HUES6 (cell line): ENCODE measurements around the gene FMNL2.
"Not testable (repeated sequence)": the region's sequence is repeated elsewhere in the genome, so short reads cannot be mapped to it uniquely, and the experiment has no call there.

Source experiments
- H3K27ac ChIP-seq: 2 replicates; pipeline ENCODE4 v1.7.0; 2013; ENCODE audit warnings: low read depth, mild to moderate bottlenecking, low read length, inconsistent platforms
- H3K27me3 ChIP-seq: 2 replicates; pipeline ENCODE4 v1.6.1; 2013; ENCODE audit warnings: low read length; ENCODE audit not compliant: control insufficient read depth, insufficient read depth
- H3K36me3 ChIP-seq: 2 replicates; pipeline ENCODE4 v1.6.1; 2013; ENCODE audit warnings: low read length; ENCODE audit not compliant: control insufficient read depth, insufficient read depth
- H3K4me1 ChIP-seq: 2 replicates; pipeline ENCODE4 v1.6.1; 2013; ENCODE audit warnings: low read length; ENCODE audit not compliant: control insufficient read depth, insufficient read depth
- H3K4me3 ChIP-seq: 2 replicates; pipeline ENCODE4 v1.5.1; 2013; ENCODE audit warnings: low read depth, low read length
- H3K9ac ChIP-seq: one replicate; pipeline ENCODE4 v1.6.1; 2013; ENCODE audit warnings: mild to moderate bottlenecking, low read length
- H3K9me3 ChIP-seq: 2 replicates; pipeline ENCODE4 v1.6.1; 2013; ENCODE audit warnings: low read depth, low read length; ENCODE audit not compliant: control insufficient read depth, insufficient read depth

FMNL2 gene

GRCh38 chr2:152474523-152474922 is 139.5 kb downstream of the FMNL2 start:
- H3K4me3 ChIP-seq, H3K9me3 ChIP-seq, H3K27ac ChIP-seq, H3K27me3 ChIP-seq, H3K36me3 ChIP-seq, H3K9ac ChIP-seq: not testable (repeated sequence)
- peaks cover 27% of the 10 kb centered on the region for H3K4me1 ChIP-seq

DNA sequence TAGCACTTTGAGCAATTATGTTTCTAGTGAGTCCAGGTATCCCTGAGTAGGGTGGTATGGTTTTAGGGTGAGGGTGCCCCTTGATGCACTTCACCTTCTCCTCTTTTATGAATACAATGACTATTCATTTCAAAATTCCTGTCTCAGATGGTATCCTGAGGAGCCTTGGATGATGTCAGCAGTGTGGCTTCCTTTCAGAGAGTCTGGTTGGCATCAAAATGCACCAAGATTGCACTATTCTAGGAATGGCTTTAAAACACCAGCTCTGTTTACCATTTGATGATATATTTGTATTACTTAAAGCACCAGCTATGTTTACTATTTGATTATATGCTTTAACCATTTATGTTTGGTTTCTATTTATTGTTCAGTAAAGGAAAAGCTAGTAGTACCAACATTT is 141.0 kb downstream of the FMNL2 start:
- Histone ChIP-seq H3K27me3 (no peaks in the 10 kb centered on the region), H3K4me3 (no peak overlapping the region), H3K27ac (no peak overlapping the region), H3K9ac (no peak overlapping the region), H3K9me3 (no peaks in the 10 kb centered on the region), H3K4me1 (peaks cover 19% of the 10 kb centered on the region), H3K36me3 (no peaks in the 10 kb centered on the region)

DNA sequence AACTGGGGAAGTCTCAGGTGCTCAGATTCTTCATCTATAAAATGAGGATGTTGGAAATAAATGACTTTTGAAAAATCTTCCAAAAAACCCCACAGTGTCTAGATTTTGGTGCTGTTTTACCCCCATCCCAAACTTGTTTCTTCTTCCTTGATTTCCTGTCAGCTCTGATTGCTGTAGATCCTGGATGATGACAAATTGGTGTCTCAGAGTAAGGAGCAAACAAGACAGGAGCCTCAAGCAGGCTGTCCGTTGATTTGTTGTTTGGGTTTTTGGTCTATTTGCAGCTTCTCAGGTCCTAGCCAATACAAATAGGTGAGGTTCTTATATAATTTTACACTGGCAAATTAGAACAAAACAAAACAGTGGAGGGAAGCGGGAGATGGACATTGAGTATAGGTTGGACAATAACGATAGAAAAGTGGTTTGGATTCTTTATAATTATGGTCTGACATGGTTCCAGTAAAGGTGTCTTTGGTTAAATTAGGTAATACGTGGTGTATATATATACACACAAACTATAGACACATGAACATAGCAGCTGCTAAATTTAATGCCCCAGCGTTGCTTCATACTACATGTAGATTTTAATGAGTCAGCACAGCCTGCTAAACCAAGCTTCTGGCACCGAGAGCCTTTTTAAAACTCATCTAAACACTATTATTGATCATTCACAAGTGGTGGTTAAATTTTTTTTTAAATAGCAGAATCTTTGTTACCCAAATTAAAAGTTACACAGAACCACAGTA is 142.5 kb downstream of the FMNL2 start:
- Histone ChIP-seq H3K27ac (no peak overlapping the region), H3K4me1 (peaks cover 11% of the 10 kb centered on the region), H3K9me3 (no peaks in the 10 kb centered on the region), H3K27me3 (no peaks in the 10 kb centered on the region), H3K4me3 (no peak overlapping the region), H3K36me3 (no peaks in the 10 kb centered on the region), H3K9ac (no peak overlapping the region)

GRCh38 chr2:152479282-152479681 is 144.3 kb downstream of the FMNL2 start:
- no peaks in the 10 kb centered on the region for H3K9me3 ChIP-seq
- no peak overlapping the region for H3K27ac ChIP-seq
- no peaks in the 10 kb centered on the region for H3K27me3 ChIP-seq
- no peaks in the 10 kb centered on the region for H3K36me3 ChIP-seq
- H3K4me3 ChIP-seq: no peak overlapping the region
- peaks cover 8% of the 10 kb centered on the region for H3K4me1 ChIP-seq
- no peak overlapping the region for H3K9ac ChIP-seq

GRCh38 chr2:152480821-152481399 is 145.9 kb downstream of the FMNL2 start:
- Histone ChIP-seq H3K27ac (no peak overlapping the region), H3K4me3 (no peak overlapping the region), H3K9ac (no peak overlapping the region), H3K4me1 (peaks cover 11% of the 10 kb centered on the region), H3K36me3 (no peaks in the 10 kb centered on the region), H3K9me3 (no peaks in the 10 kb centered on the region), H3K27me3 (no peaks in the 10 kb centered on the region)

- Histone ChIP-seq H3K9ac (no peak overlapping the region), H3K4me3 (no peak overlapping the region)
Observed at GRCh38 chr2:152481881-152482583, 147.1 kb downstream of the FMNL2 start.

GRCh38 chr2:152483276-152484063 is 148.5 kb downstream of the FMNL2 start:
- H3K4me3 ChIP-seq: no peak overlapping the region
- H3K27me3 ChIP-seq: no peaks in the 10 kb centered on the region
- H3K4me1 ChIP-seq: peaks cover 16% of the 10 kb centered on the region
- H3K9me3 ChIP-seq: no peaks in the 10 kb centered on the region
- H3K9ac ChIP-seq: no peak overlapping the region
- no peaks in the 10 kb centered on the region for H3K36me3 ChIP-seq
- H3K27ac ChIP-seq: no peak overlapping the region

More at GRCh38 chr2:152481881-152482583, 147.1 kb downstream of the FMNL2 start:
- Histone ChIP-seq H3K27me3 (no peaks in the 10 kb centered on the region), H3K9me3 (no peaks in the 10 kb centered on the region), H3K36me3 (no peaks in the 10 kb centered on the region), H3K27ac (no peak overlapping the region), H3K4me1 (peaks cover 16% of the 10 kb centered on the region)

DNA sequence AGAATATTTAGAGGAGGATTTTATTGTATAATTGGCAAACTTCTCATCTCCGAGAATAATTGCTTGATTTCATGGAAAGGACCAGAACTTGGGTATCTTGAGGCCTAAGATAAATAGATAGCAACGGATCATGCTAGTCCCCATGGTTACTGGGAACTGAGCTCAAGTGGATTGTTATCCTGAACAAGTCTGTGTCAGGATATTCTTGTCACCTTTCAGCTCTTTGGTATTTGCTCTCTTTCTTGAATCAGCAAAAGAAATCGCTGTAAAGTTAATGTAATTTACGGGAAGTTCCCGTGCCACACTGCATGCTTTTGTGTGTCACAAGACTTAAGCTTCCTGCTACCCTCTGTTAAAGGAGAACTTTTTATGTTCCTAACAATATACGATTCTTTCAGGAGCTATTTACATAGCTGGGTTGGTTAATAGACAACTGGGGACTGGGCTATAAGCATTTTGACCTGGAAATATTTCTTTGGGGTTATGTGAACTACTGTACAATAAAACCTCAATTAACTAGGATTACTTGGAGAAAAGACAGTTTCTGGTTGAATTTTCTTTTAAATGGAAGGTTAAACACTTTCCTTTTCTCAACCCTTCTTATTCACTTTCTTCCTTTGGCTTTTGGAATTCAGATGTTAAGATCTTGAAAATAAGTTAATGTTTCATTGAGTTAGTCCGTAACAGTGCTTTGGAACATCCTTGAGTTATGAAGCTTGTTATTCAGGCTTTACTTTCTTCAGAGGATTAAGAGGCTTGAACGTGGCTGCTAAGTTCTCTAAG is 151.2 kb downstream of the FMNL2 start:
- Histone ChIP-seq H3K4me1 (peaks cover 40% of the 10 kb centered on the region), H3K9me3 (no peaks in the 10 kb centered on the region), H3K36me3 (no peaks in the 10 kb centered on the region), H3K4me3 (no peak overlapping the region), H3K27me3 (no peaks in the 10 kb centered on the region), H3K9ac (no peak overlapping the region), H3K27ac (no peak overlapping the region)

- no peaks in the 10 kb centered on the region for H3K27me3 ChIP-seq
- no peaks in the 10 kb centered on the region for H3K36me3 ChIP-seq
- no peak overlapping the region for H3K4me3 ChIP-seq
- H3K4me1 ChIP-seq: peaks cover 35% of the 10 kb centered on the region
- H3K9ac ChIP-seq: no peak overlapping the region
- H3K9me3 ChIP-seq: no peaks in the 10 kb centered on the region
- H3K27ac ChIP-seq: no peak overlapping the region
Observed at GRCh38 chr2:152486737-152487400, 151.9 kb downstream of the FMNL2 start.

- Histone ChIP-seq H3K27me3 (no peaks in the 10 kb centered on the region), H3K9me3 (no peaks in the 10 kb centered on the region), H3K9ac (no peak overlapping the region), H3K4me1 (peaks cover 44% of the 10 kb centered on the region), H3K36me3 (no peaks in the 10 kb centered on the region), H3K4me3 (no peak overlapping the region), H3K27ac (no peak overlapping the region)
Observed at GRCh38 chr2:152488075-152488474, 153.1 kb downstream of the FMNL2 start.
